ENCODE data around the gene PGLYRP2. TPM values are rescaled to one million over a fixed set of nuclear protein-coding genes. Genes with fewer than 3 reads are reported as not detected.
A peak's percentile ranks its signal among the peaks of the same experiment; 100 is the strongest.

Gene PGLYRP2
- total and polyA plus RNA-seq, 4 donors, result not detected

DNA sequence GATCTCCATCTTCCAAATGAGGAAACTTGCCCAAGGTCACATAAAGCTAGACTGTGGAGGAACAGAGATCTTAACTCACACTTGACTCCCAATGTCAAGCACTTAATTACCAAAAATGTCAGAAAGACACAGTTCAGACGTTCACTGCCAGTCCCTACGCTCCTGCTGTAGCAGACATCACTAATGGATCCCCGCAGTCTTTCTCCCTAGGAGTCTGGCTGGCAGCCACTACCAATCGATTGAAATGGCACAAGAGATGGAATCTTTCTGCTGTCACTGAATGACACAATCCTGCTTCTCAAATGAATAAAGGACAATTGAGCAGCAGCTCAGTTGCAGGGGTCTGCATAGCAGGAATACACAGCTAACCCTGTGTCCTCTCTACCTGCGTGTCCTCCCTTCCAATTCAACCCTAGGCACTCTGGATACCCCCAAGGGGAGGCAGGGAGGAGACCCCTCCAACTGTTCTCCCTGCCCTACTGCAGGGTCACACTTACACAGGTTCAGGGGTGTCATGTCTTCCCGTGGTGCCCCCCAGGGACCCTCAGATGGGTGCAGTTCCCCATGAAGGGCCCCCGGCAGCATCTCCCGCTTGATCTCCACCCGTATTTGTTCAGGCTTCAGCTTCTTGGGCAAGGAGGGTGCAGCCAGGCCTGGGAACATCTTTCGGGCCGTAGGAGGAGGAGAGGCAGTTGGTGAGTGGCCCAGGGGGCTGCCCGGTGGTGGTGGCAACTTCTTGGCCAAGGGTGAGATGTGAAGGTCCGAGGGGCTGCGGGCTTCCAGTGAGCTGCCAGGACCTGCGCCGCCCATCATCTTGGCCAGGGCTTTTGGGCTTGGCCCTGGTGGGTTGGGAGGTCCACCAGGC lies 52.6 kb downstream of the PGLYRP2 start:
- H3K4me1 ChIP-seq (ENCODE audit: control insufficient read depth, insufficient read depth, low read length), result peaks cover 35% of the 10 kb centered on the region
- no peak for DNase-seq (ENCODE audit: low read depth in 4 of 6, low spot score in 6 of 6)
- peaks cover 93% of the 10 kb centered on the region for H3K36me3 ChIP-seq (ENCODE audit: control insufficient read depth, insufficient read depth, low read length)
- no peaks in the 10 kb centered on the region for H3K9me3 ChIP-seq (ENCODE audit: control insufficient read depth, insufficient read depth, low read length)
- no peaks in the 10 kb centered on the region for H3K27me3 ChIP-seq (ENCODE audit: control insufficient read depth, insufficient read depth, low read length)
- 87% methylated on average over 16 of the region's 16 CpGs for WGBS (ENCODE audit: insufficient coverage)
- no peak overlapping the region for H3K27ac ChIP-seq (ENCODE audit: low read depth, low read length)
- no peak overlapping the region for H3K4me3 ChIP-seq (ENCODE audit: low read depth, low read length)

DNA sequence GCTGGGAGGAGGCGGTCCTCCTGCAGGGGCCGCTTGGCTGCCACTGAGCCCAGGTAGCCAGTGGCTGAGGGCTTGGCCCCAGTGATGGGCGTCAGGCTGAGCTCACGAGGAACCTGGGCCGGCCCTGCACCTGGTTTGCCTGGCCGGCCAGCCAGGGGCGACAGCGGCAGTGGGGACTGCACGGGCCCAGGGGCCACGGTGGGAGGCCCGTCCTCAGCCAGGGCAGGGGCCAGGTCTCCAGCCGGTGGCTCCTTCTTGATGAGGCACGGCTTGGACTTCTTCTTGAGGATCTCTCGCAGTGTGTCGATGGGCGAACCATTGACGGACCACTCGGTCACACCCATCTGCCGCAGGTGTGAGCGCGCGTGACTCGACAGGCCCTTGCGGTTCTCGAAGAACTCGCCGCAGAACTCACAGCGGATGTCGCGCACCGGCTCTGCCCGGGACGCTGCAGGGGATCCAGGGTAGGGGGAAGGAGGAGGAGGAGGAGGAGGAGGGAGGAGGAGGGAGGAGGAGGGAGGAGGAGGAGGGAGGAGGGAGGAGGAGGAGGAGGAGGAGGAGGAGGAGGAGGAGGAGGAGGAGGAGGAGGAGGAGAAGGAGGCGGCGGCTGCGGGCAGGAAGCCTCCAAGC lies 53.9 kb downstream of the PGLYRP2 start:
- H3K9me3 ChIP-seq (ENCODE audit: control insufficient read depth, insufficient read depth, low read length), result no peaks in the 10 kb centered on the region
- DNase-seq (ENCODE audit: low read depth in 4 of 6, low spot score in 6 of 6), result no peak
- H3K4me1 ChIP-seq (ENCODE audit: control insufficient read depth, insufficient read depth, low read length), result peaks cover 34% of the 10 kb centered on the region
- H3K4me3 ChIP-seq (ENCODE audit: low read depth, low read length), result no peak overlapping the region
- no peak overlapping the region for H3K27ac ChIP-seq (ENCODE audit: low read depth, low read length)
- 97% methylated on average over 24 of the region's 36 CpGs for WGBS (ENCODE audit: insufficient coverage)
- H3K27me3 ChIP-seq (ENCODE audit: control insufficient read depth, insufficient read depth, low read length), result no peaks in the 10 kb centered on the region
- peaks cover 91% of the 10 kb centered on the region for H3K36me3 ChIP-seq (ENCODE audit: control insufficient read depth, insufficient read depth, low read length)

DNA sequence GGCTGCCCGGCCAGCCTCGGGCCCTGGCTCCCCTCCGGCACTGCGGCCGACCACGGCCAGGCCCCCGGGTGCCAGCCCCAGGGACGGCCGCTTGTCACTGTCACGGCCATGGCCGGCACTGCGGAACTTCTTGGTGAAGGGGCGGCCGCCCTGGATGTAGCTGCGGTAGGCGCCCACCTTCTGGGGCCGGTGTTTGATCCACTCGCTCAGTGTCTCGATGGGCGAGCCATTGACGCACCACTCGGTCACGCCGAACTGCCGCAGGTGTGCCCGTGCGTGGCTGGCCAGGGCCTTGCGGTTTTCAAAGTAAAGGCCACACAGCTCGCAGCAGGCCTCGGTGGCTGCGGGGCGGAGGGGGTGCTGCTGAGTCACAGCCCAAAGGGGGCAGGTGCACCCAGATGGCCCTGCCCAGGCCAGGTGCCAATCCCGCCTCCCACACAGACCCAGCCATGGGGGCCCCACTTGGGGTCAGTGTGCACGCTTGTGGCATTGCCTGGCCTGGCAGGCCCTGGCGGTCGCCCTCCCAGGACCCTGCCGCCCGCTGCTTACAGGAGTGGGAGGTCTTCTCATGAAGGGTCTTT lies 54.5 kb downstream of the PGLYRP2 start:
- H3K9me3 ChIP-seq (ENCODE audit: control insufficient read depth, insufficient read depth, low read length), result no peaks in the 10 kb centered on the region
- no peaks in the 10 kb centered on the region for H3K27me3 ChIP-seq (ENCODE audit: control insufficient read depth, insufficient read depth, low read length)
- H3K36me3 ChIP-seq (ENCODE audit: control insufficient read depth, insufficient read depth, low read length), result peaks cover 88% of the 10 kb centered on the region
- peaks cover 27% of the 10 kb centered on the region for H3K4me1 ChIP-seq (ENCODE audit: control insufficient read depth, insufficient read depth, low read length)
- 99% methylated on average over 37 of the region's 38 CpGs for WGBS (ENCODE audit: insufficient coverage)
- H3K27ac ChIP-seq (ENCODE audit: low read depth, low read length), result no peak overlapping the region
- no peak overlapping the region for H3K4me3 ChIP-seq (ENCODE audit: low read depth, low read length)
- DNase-seq (ENCODE audit: low read depth in 4 of 6, low spot score in 6 of 6), result no peak

GRCh38 chr19:15424121-15424520 lies 55.2 kb downstream of the PGLYRP2 start:
- no peak overlapping the region for H3K4me3 ChIP-seq (ENCODE audit: low read depth, low read length)
- H3K27ac ChIP-seq (ENCODE audit: low read depth, low read length), result no peak overlapping the region
- no peak for DNase-seq (ENCODE audit: low read depth in 4 of 6, low spot score in 6 of 6)
- 97% methylated on average over 12 of the region's 13 CpGs for WGBS (ENCODE audit: insufficient coverage)
- H3K36me3 ChIP-seq (ENCODE audit: control insufficient read depth, insufficient read depth, low read length), result peaks cover 81% of the 10 kb centered on the region
- peaks cover 31% of the 10 kb centered on the region for H3K4me1 ChIP-seq (ENCODE audit: control insufficient read depth, insufficient read depth, low read length)
- H3K9me3 ChIP-seq (ENCODE audit: control insufficient read depth, insufficient read depth, low read length), result no peaks in the 10 kb centered on the region
- no peaks in the 10 kb centered on the region for H3K27me3 ChIP-seq (ENCODE audit: control insufficient read depth, insufficient read depth, low read length)

GRCh38 chr19:15423130-15423529 lies 56.2 kb downstream of the PGLYRP2 start:
- H3K27ac ChIP-seq (ENCODE audit: low read depth, low read length), result no peak overlapping the region
- H3K27me3 ChIP-seq (ENCODE audit: control insufficient read depth, insufficient read depth, low read length), result no peaks in the 10 kb centered on the region
- DNase-seq (ENCODE audit: low read depth in 4 of 6, low spot score in 6 of 6), result no peak
- no peaks in the 10 kb centered on the region for H3K9me3 ChIP-seq (ENCODE audit: control insufficient read depth, insufficient read depth, low read length)
- H3K4me1 ChIP-seq (ENCODE audit: control insufficient read depth, insufficient read depth, low read length), result peaks cover 31% of the 10 kb centered on the region
- H3K4me3 ChIP-seq (ENCODE audit: low read depth, low read length), result no peak overlapping the region
- 100% methylated on average over 5 of the region's 6 CpGs for whole genome bisulfite sequencing (ENCODE audit: insufficient coverage)
- peaks cover 71% of the 10 kb centered on the region for H3K36me3 ChIP-seq (ENCODE audit: control insufficient read depth, insufficient read depth, low read length)

GRCh38 chr19:15422296-15423075 lies 56.8 kb downstream of the PGLYRP2 start:
- Histone ChIP-seq H3K4me1 (ENCODE audit: control insufficient read depth, insufficient read depth, low read length) (peaks cover 35% of the 10 kb centered on the region), H3K9me3 (ENCODE audit: control insufficient read depth, insufficient read depth, low read length) (no peaks in the 10 kb centered on the region), H3K27ac (ENCODE audit: low read depth, low read length) (no peak overlapping the region), H3K36me3 (ENCODE audit: control insufficient read depth, insufficient read depth, low read length) (peaks cover 65% of the 10 kb centered on the region), H3K4me3 (ENCODE audit: low read depth, low read length) (no peak overlapping the region), H3K27me3 (ENCODE audit: control insufficient read depth, insufficient read depth, low read length) (no peaks in the 10 kb centered on the region)
- 81% methylated on average over 22 of the region's 22 CpGs for WGBS (ENCODE audit: insufficient coverage)
- no peak for DNase-seq (ENCODE audit: low read depth in 4 of 6, low spot score in 6 of 6)

DNA sequence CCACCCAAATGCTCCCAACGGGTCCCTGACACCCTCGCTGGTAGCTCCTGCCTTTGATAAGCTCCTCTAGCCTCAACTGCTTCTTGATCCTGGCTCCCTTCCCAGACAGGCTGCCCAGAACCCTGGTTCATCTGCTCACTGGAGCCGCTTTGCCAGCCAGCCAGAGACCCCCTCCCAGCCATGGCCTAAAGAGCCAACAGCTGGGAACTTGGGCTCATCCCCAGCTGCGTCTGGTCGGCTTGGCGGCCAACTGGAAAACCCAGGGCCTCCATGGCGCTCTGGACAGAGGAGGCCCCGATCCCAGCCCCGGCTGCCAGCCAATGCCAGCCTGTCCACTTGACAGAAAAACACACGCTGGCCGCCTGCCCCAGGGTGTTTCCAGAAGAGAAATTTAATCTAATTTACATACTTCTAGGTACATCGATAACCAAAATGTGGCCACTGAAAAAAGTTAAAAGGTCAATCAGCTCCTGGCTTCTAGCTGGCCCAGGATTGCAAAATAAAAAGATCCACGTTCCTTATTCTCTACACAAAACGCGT lies 57.5 kb downstream of the PGLYRP2 start:
- no peaks in the 10 kb centered on the region for H3K27me3 ChIP-seq (ENCODE audit: control insufficient read depth, insufficient read depth, low read length)
- 40% methylated on average over 11 of the region's 15 CpGs for whole genome bisulfite sequencing (ENCODE audit: insufficient coverage)
- no peak overlapping the region for H3K27ac ChIP-seq (ENCODE audit: low read depth, low read length)
- peaks cover 39% of the 10 kb centered on the region for H3K4me1 ChIP-seq (ENCODE audit: control insufficient read depth, insufficient read depth, low read length)
- H3K9me3 ChIP-seq (ENCODE audit: control insufficient read depth, insufficient read depth, low read length), result no peaks in the 10 kb centered on the region
- peak in 5 of 6 donors; percentile 38 to 93 (median 61) for DNase-seq (ENCODE audit: low read depth in 4 of 6, low spot score in 6 of 6)
- H3K36me3 ChIP-seq (ENCODE audit: control insufficient read depth, insufficient read depth, low read length), result peaks cover 58% of the 10 kb centered on the region
- H3K4me3 ChIP-seq (ENCODE audit: low read depth, low read length), result no peak overlapping the region

- 41% methylated on average over 4 of the region's 12 CpGs for WGBS (ENCODE audit: insufficient coverage)
- no peak overlapping the region for H3K27ac ChIP-seq (ENCODE audit: low read depth, low read length)
- H3K9me3 ChIP-seq (ENCODE audit: control insufficient read depth, insufficient read depth, low read length), result no peaks in the 10 kb centered on the region
- no peaks in the 10 kb centered on the region for H3K27me3 ChIP-seq (ENCODE audit: control insufficient read depth, insufficient read depth, low read length)
- no peak for DNase-seq (ENCODE audit: low read depth in 4 of 6, low spot score in 6 of 6)
- H3K36me3 ChIP-seq (ENCODE audit: control insufficient read depth, insufficient read depth, low read length), result peaks cover 52% of the 10 kb centered on the region
- H3K4me1 ChIP-seq (ENCODE audit: control insufficient read depth, insufficient read depth, low read length), result peaks cover 41% of the 10 kb centered on the region
- H3K4me3 ChIP-seq (ENCODE audit: low read depth, low read length), result no peak overlapping the region
Measured at GRCh38 chr19:15421136-15421695, 58.1 kb downstream of the PGLYRP2 start.
